Measurements from ENCODE around the gene TOMM40.
"Not testable (repeated sequence)": the region's sequence is repeated elsewhere in the genome, so short reads cannot be mapped to it uniquely, and the experiment has no call there.

- TF ChIP-seq EZH2phosphoT487 (IDR thresholded peaks at IDR 0.05; ENCODE audit: insufficient read depth, low read depth); EZH2 (IDR thresholded peaks at IDR 0.05; ENCODE audit: insufficient read depth, poor library complexity, severe bottlenecking): not testable (repeated sequence)
These were observed 22.7 kb downstream of the TOMM40 start for GRCh38 chr19:44913512-44914432.

Data from GM23248 (cell line).